Stomach smooth muscle (tissue), 2 donors: ENCODE results near the gene SULT1B1.

Source experiments
- H3K27ac ChIP-seq: one replicate; pipeline ENCODE4 v1.7.0; 2013; ENCODE audit warnings: mild to moderate bottlenecking, low read length, inconsistent platforms
- H3K27me3 ChIP-seq, 2 donors: one replicate each; pipeline ENCODE4 v1.7.0; 2013; ENCODE audit warnings: low read length in 2 of 2; ENCODE audit not compliant: insufficient read depth in 2 of 2, control insufficient read depth in 1 of 2
- H3K36me3 ChIP-seq, 2 donors: one replicate each; pipeline ENCODE4 v1.7.0; 2013; ENCODE audit warnings: low read length in 2 of 2; ENCODE audit not compliant: control insufficient read depth in 2 of 2, insufficient read depth in 2 of 2
- H3K4me1 ChIP-seq: one replicate; pipeline ENCODE4 v1.7.0; 2013; ENCODE audit warnings: low read length; ENCODE audit not compliant: control insufficient read depth, insufficient read depth
- H3K4me3 ChIP-seq, 2 donors: one replicate each; pipeline ENCODE4 v1.7.0; 2013; ENCODE audit warnings: low read length in 2 of 2
- H3K9ac ChIP-seq, 2 donors: one replicate each; pipeline ENCODE4 v1.7.0; 2013; ENCODE audit warnings: low read length in 2 of 2, mild to moderate bottlenecking in 1 of 2
- H3K9me3 ChIP-seq, 2 donors: one replicate each; pipeline ENCODE4 v1.7.0; 2013; ENCODE audit warnings: low read length in 2 of 2; ENCODE audit not compliant: control insufficient read depth in 2 of 2
- donor health status: healthy.
- donor health status: Pancreatic carcinoma.

SULT1B1 gene

GRCh38 chr4:69727926-69728325 is 32.5 kb downstream of the SULT1B1 start:
- Histone ChIP-seq H3K9ac (no peak overlapping the region), H3K4me3 (no peak overlapping the region), H3K9me3 (no peaks in the 10 kb centered on the region), H3K36me3 (no peaks in the 10 kb centered on the region), H3K27ac (no peak overlapping the region), H3K27me3 (no peaks in the 10 kb centered on the region), H3K4me1 (no peaks in the 10 kb centered on the region)

- Histone ChIP-seq H3K9me3 (no peaks in the 10 kb centered on the region), H3K36me3 (no peaks in the 10 kb centered on the region), H3K27me3 (no peaks in the 10 kb centered on the region), H3K9ac (no peak overlapping the region), H3K4me1 (no peaks in the 10 kb centered on the region), H3K4me3 (no peak overlapping the region), H3K27ac (no peak overlapping the region)
These were observed 33.0 kb downstream of the SULT1B1 start for GRCh38 chr4:69727426-69727825.

GRCh38 chr4:69726971-69727370 is 33.4 kb downstream of the SULT1B1 start:
- Histone ChIP-seq H3K4me3 (no peak overlapping the region), H3K27me3 (no peaks in the 10 kb centered on the region), H3K27ac (no peak overlapping the region), H3K9ac (no peak overlapping the region), H3K9me3 (no peaks in the 10 kb centered on the region), H3K4me1 (no peaks in the 10 kb centered on the region), H3K36me3 (no peaks in the 10 kb centered on the region)

- Histone ChIP-seq H3K27me3 (no peaks in the 10 kb centered on the region), H3K9me3 (no peaks in the 10 kb centered on the region), H3K27ac (no peak overlapping the region), H3K36me3 (no peaks in the 10 kb centered on the region), H3K4me1 (no peaks in the 10 kb centered on the region), H3K9ac (no peak overlapping the region), H3K4me3 (no peak overlapping the region)
These were observed 41.8 kb downstream of the SULT1B1 start for GRCh38 chr4:69718396-69719271.

GRCh38 chr4:69717778-69718177 is 42.6 kb downstream of the SULT1B1 start:
- no peaks in the 10 kb centered on the region for H3K4me1 ChIP-seq
- H3K4me3 ChIP-seq, result no peak overlapping the region
- H3K9ac ChIP-seq, result no peak overlapping the region
- H3K9me3 ChIP-seq, result no peaks in the 10 kb centered on the region
- no peaks in the 10 kb centered on the region for H3K27me3 ChIP-seq
- H3K27ac ChIP-seq, result no peak overlapping the region
- H3K36me3 ChIP-seq, result no peaks in the 10 kb centered on the region

GRCh38 chr4:69716654-69717053 is 43.8 kb downstream of the SULT1B1 start:
- Histone ChIP-seq H3K27ac (no peak overlapping the region), H3K9ac (no peak overlapping the region), H3K4me3 (no peak overlapping the region), H3K4me1 (no peaks in the 10 kb centered on the region), H3K36me3 (no peaks in the 10 kb centered on the region), H3K9me3 (no peaks in the 10 kb centered on the region), H3K27me3 (no peaks in the 10 kb centered on the region)

- H3K4me1 ChIP-seq, result no peaks in the 10 kb centered on the region
- H3K27ac ChIP-seq, result no peak overlapping the region
- no peaks in the 10 kb centered on the region for H3K9me3 ChIP-seq
- no peak overlapping the region for H3K9ac ChIP-seq
- H3K4me3 ChIP-seq, result no peak overlapping the region
- H3K36me3 ChIP-seq, result no peaks in the 10 kb centered on the region
- H3K27me3 ChIP-seq, result no peaks in the 10 kb centered on the region
These were observed 46.3 kb downstream of the SULT1B1 start for GRCh38 chr4:69714086-69714485.

- Histone ChIP-seq H3K27me3 (no peaks in the 10 kb centered on the region), H3K9me3 (no peaks in the 10 kb centered on the region), H3K9ac (no peak overlapping the region), H3K4me1 (no peaks in the 10 kb centered on the region), H3K27ac (no peak overlapping the region), H3K4me3 (no peak overlapping the region), H3K36me3 (no peaks in the 10 kb centered on the region)
These were observed 46.8 kb downstream of the SULT1B1 start for GRCh38 chr4:69713593-69713992.

GRCh38 chr4:69710580-69710979 is 49.8 kb downstream of the SULT1B1 start:
- Histone ChIP-seq H3K36me3 (no peaks in the 10 kb centered on the region), H3K27ac (no peak overlapping the region), H3K4me1 (no peaks in the 10 kb centered on the region), H3K9me3 (no peaks in the 10 kb centered on the region), H3K27me3 (no peaks in the 10 kb centered on the region), H3K9ac (no peak overlapping the region), H3K4me3 (no peak overlapping the region)

GRCh38 chr4:69708211-69708610 is 52.2 kb downstream of the SULT1B1 start:
- no peaks in the 10 kb centered on the region for H3K4me1 ChIP-seq

GRCh38 chr4:69707807-69708206 is 52.6 kb downstream of the SULT1B1 start:
- no peaks in the 10 kb centered on the region for H3K4me1 ChIP-seq
- H3K27ac ChIP-seq, result no peak overlapping the region
- no peak overlapping the region for H3K9ac ChIP-seq
- H3K27me3 ChIP-seq, result no peaks in the 10 kb centered on the region
- no peak overlapping the region for H3K4me3 ChIP-seq
- no peaks in the 10 kb centered on the region for H3K36me3 ChIP-seq
- no peaks in the 10 kb centered on the region for H3K9me3 ChIP-seq

More at GRCh38 chr4:69708211-69708610, 52.2 kb downstream of the SULT1B1 start:
- no peak overlapping the region for H3K9ac ChIP-seq
- H3K27ac ChIP-seq, result no peak overlapping the region
- H3K4me3 ChIP-seq, result no peak overlapping the region
- no peaks in the 10 kb centered on the region for H3K36me3 ChIP-seq
- no peaks in the 10 kb centered on the region for H3K27me3 ChIP-seq
- no peaks in the 10 kb centered on the region for H3K9me3 ChIP-seq
